Right lobe of liver (tissue), 6 donors: ENCODE data around the gene UTP14A. TPM values are rescaled to one million over a fixed set of nuclear protein-coding genes. Genes with fewer than 3 reads are reported as not detected.

Experiments
- ATAC-seq, 4 donors: fragments of 200-7000 bp; cut with Tn5 transposase; one replicate each; pipeline ENCODE4 v1.9.1; 2020; ENCODE audit warnings: mild to moderate bottlenecking in 4 of 4, moderate library complexity in 4 of 4
- DNase-seq, 3 donors: peaks; one replicate each; pipeline ENCODE4 v3.0.0-alpha.2; 2020
- H3K27ac ChIP-seq, 3 donors: fragments of 200-600 bp; one replicate each; pipeline ENCODE4 v1.8.0; 2022
- H3K27me3 ChIP-seq, 2 donors: fragments of 200-600 bp; one replicate each; pipeline ENCODE4 v1.8.0; 2022
- H3K36me3 ChIP-seq, 4 donors: fragments of 200-600 bp; sonication (generic) in 1 of 4; one replicate each; pipeline versions ENCODE4 v1.5.1 to v1.8.0; 2017 to 2022; ENCODE audit warnings: control low read depth in 1 of 4
- H3K4me1 ChIP-seq, 4 donors: fragments of 200-600 bp; sonication (generic) in 1 of 4; one replicate each; pipeline versions ENCODE4 v1.5.1 to v1.8.0; 2017 to 2022; ENCODE audit warnings: control low read depth in 1 of 4
- H3K4me3 ChIP-seq, 3 donors: fragments of 200-600 bp; one replicate each; pipeline ENCODE4 v1.8.0; 2022
- H3K9me3 ChIP-seq, 4 donors: fragments of 200-600 bp; sonication (generic) in 1 of 4; one replicate each; pipeline versions ENCODE4 v1.5.1 to v1.8.0; 2017 to 2022; ENCODE audit warnings: control low read depth in 1 of 4
- CTCF ChIP-seq, 4 donors: fragments of 200-600 bp in 3 of 4; fragments of 450-650 bp in 1 of 4; IDR thresholded peaks; one replicate each; pipeline versions ENCODE4 v1.5.1 to v1.8.0; 2016 to 2022; ENCODE audit warnings: antibody characterized with exemption in 4 of 4, mild to moderate bottlenecking in 2 of 4
- POLR2A ChIP-seq: fragments of 450-650 bp; IDR thresholded peaks from one replicate; pipeline ENCODE4 v1.6.1; 2017; ENCODE audit warnings: antibody characterized with exemption, mild to moderate bottlenecking
- WGBS: methylation state at CpG from one replicate; pipeline ENCODE4 v1.1.6; 2018; ENCODE audit warnings: low coverage, low lambda C conversion rate; ENCODE audit not compliant: insufficient coverage; ENCODE audit errors: missing lambda C conversion rate; 5-methylcytosine and 5-hydroxymethylcytosine counted together
- intact Hi-C, 2 donors: fragments of 100-400 bp; cut with DNase I; formaldehyde crosslinking; loops; one replicate each; pipeline versions ENCODE4 v1.11.2 to v1.14.1; 2022
- total RNA-seq, 6 experiments: library from RNA; depleted of rRNA in 2 of 6; stranded (reverse); fragments of >200 nt in 2 of 6; fragmentation: NEBNext Ultra II Directional in 3 of 6; extraction: Animal tissue kit (Norgen Biotek cat#: 25700) in 3 of 6; gene quantifications; one replicate each; pipeline versions ENCODE4 v1.1.0 to v1.2.4, GENCODE V29; 2016 to 2023
- donor health status: DM: no; HTN: yes; CAD: no.
- donor health status: DM: no; HTN: no; CAD: no.
- donor health status: DM: no; HTN: no; CAD: no.
- donor health status: DM: no; HTN: yes; CAD: no.
- donor health status: DM: no; HTN: yes; CAD: no.

UTP14A gene
- total RNA-seq, 6 experiments from 2014 or later, result 4.2 to 10.6 (median 6.6) TPM

GRCh38 chrX:129939986-129940385 lies 34.0 kb downstream of the UTP14A start:
- Histone ChIP-seq H3K27me3 (no peaks in the 10 kb centered on the region), H3K36me3 (no peaks in the 10 kb centered on the region), H3K27ac (no peak overlapping the region), H3K4me1 (no peaks in the 10 kb centered on the region), H3K4me3 (no peak overlapping the region), H3K9me3 (no peaks in the 10 kb centered on the region)
- DNase-seq (no peak), ATAC-seq (no peak)
- TF ChIP-seq POLR2A (no peak), CTCF (IDR thresholded peaks at IDR 0.05) (no peak)
- intact Hi-C loops, result no loop called here
- 37% methylated on average over 6 of the region's 8 CpGs for WGBS

DNA sequence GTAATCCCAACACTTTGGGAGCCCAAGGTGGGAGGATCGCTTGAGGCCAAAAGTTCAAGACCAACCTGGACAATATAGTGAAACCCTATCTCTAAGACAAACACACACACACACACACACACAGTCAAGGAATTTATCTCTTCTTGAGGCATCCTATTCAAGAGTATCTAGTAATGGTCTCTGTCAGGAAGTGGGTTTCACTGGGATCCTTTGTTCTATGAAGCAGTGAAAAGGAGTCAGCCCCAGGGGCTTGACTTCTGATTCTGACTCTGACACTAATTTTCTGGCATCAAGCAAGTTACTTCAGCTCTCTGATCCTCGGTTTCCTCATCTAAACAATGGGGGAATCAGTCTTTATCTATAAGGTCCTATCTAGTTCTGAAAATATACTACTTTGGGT lies 34.8 kb downstream of the UTP14A start:
- ATAC-seq (no peak), DNase-seq (no peak)
- Histone ChIP-seq H3K36me3 (no peaks in the 10 kb centered on the region), H3K4me1 (no peaks in the 10 kb centered on the region), H3K27ac (no peak overlapping the region), H3K9me3 (no peaks in the 10 kb centered on the region), H3K27me3 (no peaks in the 10 kb centered on the region), H3K4me3 (no peak overlapping the region)
- TF ChIP-seq POLR2A (no peak), CTCF (IDR thresholded peaks at IDR 0.05) (no peak)
- 76% methylated on average over 2 of the region's 2 CpGs for WGBS
- intact Hi-C loops, result no loop called here

DNA sequence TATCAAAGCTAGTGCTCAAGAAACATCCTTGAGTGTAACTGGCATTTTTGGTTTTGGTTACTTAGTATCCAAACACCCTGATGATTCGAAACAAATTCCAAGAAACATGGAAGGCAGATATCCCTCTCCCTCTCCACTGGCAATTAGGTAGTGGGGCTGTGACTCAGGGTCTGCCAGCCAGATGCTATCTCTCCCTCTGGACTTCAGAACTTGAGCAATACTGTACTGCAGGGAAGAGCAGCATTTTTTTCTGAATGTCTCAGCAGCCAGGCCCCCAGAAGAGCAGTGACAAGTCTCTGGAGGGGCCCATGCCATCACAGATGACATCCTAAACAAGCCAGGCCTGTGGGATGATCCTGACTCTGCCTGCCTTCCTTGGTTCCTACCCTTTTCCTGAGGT lies 39.2 kb downstream of the UTP14A start:
- Histone ChIP-seq H3K36me3 (no peaks in the 10 kb centered on the region), H3K4me1 (no peaks in the 10 kb centered on the region), H3K4me3 (no peak overlapping the region), H3K27me3 (no peaks in the 10 kb centered on the region), H3K9me3 (no peaks in the 10 kb centered on the region), H3K27ac (no peak overlapping the region)
- 86% methylated on average over 1 of the region's 1 CpG for WGBS
- TF ChIP-seq POLR2A (no peak), CTCF (IDR thresholded peaks at IDR 0.05) (no peak)
- DNase-seq, result no peak
- no peak for ATAC-seq
- intact Hi-C loops, result no loop called here

DNA sequence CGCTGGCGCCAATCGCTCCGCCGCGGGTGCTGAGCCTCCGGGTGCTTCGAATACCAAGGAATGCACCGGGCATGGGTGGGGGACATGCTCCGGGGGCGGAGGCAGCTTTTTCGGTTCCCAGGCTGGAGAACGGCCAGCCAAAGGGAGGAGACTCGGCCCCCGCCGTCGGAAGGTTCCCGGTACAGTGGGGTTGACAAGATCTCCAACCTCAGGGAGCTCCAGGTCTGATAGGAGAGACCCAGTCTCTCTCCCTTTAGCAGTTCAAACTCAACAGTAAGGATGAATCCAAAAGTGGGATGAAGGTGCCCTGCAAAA lies 47.3 kb downstream of the UTP14A start:
- H3K27me3 ChIP-seq, result no peaks in the 10 kb centered on the region
- H3K36me3 ChIP-seq, result no peaks in the 10 kb centered on the region
- ATAC-seq (no peak), DNase-seq (no peak)
- 50% methylated on average over 5 of the region's 18 CpGs for WGBS
- TF ChIP-seq CTCF (IDR thresholded peaks at IDR 0.05) (no peak), POLR2A (no peak)
- no peaks in the 10 kb centered on the region for H3K9me3 ChIP-seq
- intact Hi-C loops, result no loop called here
- H3K27ac ChIP-seq, result no peak overlapping the region
- H3K4me1 ChIP-seq, result no peaks in the 10 kb centered on the region
- peak overlapping the region in 1 of 3 donors; percentile 13 for H3K4me3 ChIP-seq

- Histone ChIP-seq H3K27me3 (no peaks in the 10 kb centered on the region), H3K36me3 (no peaks in the 10 kb centered on the region), H3K4me1 (no peaks in the 10 kb centered on the region), H3K9me3 (no peaks in the 10 kb centered on the region), H3K4me3 (no peak overlapping the region), H3K27ac (no peak overlapping the region)
- ATAC-seq (no peak), DNase-seq (no peak)
- TF ChIP-seq CTCF (IDR thresholded peaks at IDR 0.05), result no peak
- TF ChIP-seq POLR2A, result no peak
- intact Hi-C loops, result no loop called here
- 69% methylated on average over 3 of the region's 4 CpGs for WGBS
Measured at GRCh38 chrX:129953881-129954280, 47.9 kb downstream of the UTP14A start.
